ENCODE measurements around the gene ZNF280B.
"Not testable (repeated sequence)": the region's sequence is repeated elsewhere in the genome, so short reads cannot be mapped to it uniquely, and the experiment has no call there.

ZNF280B gene

DNA sequence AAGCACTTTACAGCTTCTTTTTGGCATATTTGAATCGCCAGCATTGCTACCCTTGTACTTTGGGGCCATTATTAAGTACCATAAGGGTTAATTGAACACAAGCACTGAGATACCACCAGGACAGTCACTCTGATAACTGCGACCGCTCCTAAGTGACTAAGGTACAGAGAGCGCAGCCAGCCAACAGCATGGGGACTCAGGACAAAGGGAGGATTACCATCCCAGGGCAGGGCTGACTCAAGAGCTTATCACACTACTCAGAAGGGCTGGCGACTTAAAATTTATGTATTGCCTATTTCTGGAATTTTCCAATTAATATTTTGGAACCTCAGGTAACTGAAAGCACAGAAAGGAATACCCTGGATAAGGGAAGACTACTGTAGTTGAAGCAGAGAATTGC is 11.0 kb upstream of the ZNF280B start:
- no peak for ATAC-seq
- no peak for TF ChIP-seq ISL1 (CRISPR knock-in tag; IDR thresholded peaks at IDR 0.05)
- TF ChIP-seq ZC3H10 (CRISPR knock-in tag; IDR thresholded peaks at IDR 0.05): no peak

DNA sequence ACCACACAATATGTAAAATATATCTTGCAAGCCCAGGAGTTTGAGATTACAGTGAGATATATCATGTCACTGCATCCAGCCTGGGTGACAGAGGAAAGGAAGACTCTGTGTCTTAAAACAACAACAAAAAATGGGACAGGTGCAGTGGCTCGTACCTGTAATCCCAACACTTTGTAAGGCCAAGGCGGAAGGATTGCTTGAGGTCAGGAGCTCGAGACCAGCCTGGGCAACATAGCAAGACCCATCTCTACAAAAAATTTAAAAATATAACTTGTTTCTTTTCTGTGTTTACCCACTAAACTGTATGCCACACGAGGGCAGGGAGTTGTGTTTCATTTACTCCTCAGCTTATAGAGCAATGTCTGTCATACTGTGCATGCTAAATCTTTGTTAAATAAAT is 8.4 kb upstream of the ZNF280B start:
- TF ChIP-seq ZNF70 (CRISPR knock-in tag; IDR thresholded peaks at IDR 0.05) (no peak), ARNTL (CRISPR knock-in tag; IDR thresholded peaks at IDR 0.05; ENCODE audit: borderline replicate concordance, low read depth) (no peak), ZC3H10 (CRISPR knock-in tag; IDR thresholded peaks at IDR 0.05) (no peak), GLIS3 (CRISPR knock-in tag; IDR thresholded peaks at IDR 0.05) (no peak)
- no peak for ATAC-seq

DNA sequence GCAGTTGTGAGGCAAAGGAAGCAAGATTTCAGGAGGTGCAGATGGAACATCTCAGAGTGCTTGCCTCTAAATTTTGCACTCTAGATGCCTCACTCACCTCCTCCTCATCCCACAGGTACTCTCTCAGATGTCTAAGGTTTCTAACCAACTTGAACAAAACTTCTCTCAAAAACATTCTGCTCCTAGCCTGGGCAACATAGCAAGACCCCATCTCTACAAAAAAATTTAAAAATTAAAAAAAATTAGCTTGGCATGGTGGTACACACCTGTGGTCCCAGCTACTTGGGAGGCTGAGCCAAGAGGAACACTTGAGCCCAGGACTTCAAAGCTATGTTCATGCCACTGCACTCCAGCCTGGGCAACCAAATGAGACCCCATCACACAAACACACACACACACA is 7.3 kb upstream of the ZNF280B start:
- TF ChIP-seq GLIS3 (CRISPR knock-in tag; IDR thresholded peaks at IDR 0.05): no peak
- no peak for TF ChIP-seq BACH2 (CRISPR knock-in tag; IDR thresholded peaks at IDR 0.05; ENCODE audit: borderline replicate concordance)
- TF ChIP-seq TCF4 (CRISPR knock-in tag; IDR thresholded peaks at IDR 0.05; ENCODE audit: borderline replicate concordance): no peak
- TF ChIP-seq, protein P1, sequence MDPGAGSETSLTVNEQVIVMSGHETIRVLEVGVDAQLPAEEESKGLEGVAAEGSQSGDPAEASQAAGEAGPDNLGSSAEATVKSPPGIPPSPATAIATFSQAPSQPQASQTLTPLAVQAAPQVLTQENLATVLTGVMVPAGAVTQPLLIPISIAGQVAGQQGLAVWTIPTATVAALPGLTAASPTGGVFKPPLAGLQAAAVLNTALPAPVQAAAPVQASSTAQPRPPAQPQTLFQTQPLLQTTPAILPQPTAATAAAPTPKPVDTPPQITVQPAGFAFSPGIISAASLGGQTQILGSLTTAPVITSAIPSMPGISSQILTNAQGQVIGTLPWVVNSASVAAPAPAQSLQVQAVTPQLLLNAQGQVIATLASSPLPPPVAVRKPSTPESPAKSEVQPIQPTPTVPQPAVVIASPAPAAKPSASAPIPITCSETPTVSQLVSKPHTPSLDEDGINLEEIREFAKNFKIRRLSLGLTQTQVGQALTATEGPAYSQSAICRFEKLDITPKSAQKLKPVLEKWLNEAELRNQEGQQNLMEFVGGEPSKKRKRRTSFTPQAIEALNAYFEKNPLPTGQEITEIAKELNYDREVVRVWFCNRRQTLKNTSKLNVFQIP (CRISPR knock-in tag; IDR thresholded peaks at IDR 0.05; ENCODE audit: borderline replicate concordance, low read depth): no peak
- TF ChIP-seq, protein P2, sequence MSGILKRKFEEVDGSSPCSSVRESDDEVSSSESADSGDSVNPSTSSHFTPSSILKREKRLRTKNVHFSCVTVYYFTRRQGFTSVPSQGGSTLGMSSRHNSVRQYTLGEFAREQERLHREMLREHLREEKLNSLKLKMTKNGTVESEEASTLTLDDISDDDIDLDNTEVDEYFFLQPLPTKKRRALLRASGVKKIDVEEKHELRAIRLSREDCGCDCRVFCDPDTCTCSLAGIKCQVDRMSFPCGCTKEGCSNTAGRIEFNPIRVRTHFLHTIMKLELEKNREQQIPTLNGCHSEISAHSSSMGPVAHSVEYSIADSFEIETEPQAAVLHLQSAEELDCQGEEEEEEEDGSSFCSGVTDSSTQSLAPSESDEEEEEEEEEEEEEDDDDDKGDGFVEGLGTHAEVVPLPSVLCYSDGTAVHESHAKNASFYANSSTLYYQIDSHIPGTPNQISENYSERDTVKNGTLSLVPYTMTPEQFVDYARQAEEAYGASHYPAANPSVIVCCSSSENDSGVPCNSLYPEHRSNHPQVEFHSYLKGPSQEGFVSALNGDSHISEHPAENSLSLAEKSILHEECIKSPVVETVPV (CRISPR knock-in tag; IDR thresholded peaks at IDR 0.05): no peak
- TF ChIP-seq ARNTL (CRISPR knock-in tag; IDR thresholded peaks at IDR 0.05; ENCODE audit: borderline replicate concordance, low read depth): no peak
- no peak for TF ChIP-seq ZNF8 (CRISPR knock-in tag; IDR thresholded peaks at IDR 0.05)
- no peak for TF ChIP-seq ZNF70 (CRISPR knock-in tag; IDR thresholded peaks at IDR 0.05)
- no peak for TF ChIP-seq OSR1 (CRISPR knock-in tag; IDR thresholded peaks at IDR 0.05)
- no peak for TF ChIP-seq SNAI2 (CRISPR knock-in tag; IDR thresholded peaks at IDR 0.05)
- TF ChIP-seq, protein P3, sequence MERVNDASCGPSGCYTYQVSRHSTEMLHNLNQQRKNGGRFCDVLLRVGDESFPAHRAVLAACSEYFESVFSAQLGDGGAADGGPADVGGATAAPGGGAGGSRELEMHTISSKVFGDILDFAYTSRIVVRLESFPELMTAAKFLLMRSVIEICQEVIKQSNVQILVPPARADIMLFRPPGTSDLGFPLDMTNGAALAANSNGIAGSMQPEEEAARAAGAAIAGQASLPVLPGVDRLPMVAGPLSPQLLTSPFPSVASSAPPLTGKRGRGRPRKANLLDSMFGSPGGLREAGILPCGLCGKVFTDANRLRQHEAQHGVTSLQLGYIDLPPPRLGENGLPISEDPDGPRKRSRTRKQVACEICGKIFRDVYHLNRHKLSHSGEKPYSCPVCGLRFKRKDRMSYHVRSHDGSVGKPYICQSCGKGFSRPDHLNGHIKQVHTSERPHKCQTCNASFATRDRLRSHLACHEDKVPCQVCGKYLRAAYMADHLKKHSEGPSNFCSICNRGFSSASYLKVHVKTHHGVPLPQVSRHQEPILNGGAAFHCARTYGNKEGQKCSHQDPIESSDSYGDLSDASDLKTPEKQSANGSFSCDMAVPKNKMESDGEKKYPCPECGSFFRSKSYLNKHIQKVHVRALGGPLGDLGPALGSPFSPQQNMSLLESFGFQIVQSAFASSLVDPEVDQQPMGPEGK (CRISPR knock-in tag; IDR thresholded peaks at IDR 0.05; ENCODE audit: borderline replicate concordance): no peak
- TF ChIP-seq ISL1 (CRISPR knock-in tag; IDR thresholded peaks at IDR 0.05): no peak
- TF ChIP-seq, protein P4, sequence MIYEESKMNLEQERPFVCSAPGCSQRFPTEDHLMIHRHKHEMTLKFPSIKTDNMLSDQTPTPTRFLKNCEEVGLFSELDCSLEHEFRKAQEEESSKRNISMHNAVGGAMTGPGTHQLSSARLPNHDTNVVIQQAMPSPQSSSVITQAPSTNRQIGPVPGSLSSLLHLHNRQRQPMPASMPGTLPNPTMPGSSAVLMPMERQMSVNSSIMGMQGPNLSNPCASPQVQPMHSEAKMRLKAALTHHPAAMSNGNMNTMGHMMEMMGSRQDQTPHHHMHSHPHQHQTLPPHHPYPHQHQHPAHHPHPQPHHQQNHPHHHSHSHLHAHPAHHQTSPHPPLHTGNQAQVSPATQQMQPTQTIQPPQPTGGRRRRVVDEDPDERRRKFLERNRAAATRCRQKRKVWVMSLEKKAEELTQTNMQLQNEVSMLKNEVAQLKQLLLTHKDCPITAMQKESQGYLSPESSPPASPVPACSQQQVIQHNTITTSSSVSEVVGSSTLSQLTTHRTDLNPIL (CRISPR knock-in tag; IDR thresholded peaks at IDR 0.05; ENCODE audit: low read depth): no peak
- no peak for TF ChIP-seq ZC3H10 (CRISPR knock-in tag; IDR thresholded peaks at IDR 0.05)
- no peak for TF ChIP-seq PPARA (CRISPR knock-in tag; IDR thresholded peaks at IDR 0.05; ENCODE audit: borderline replicate concordance)
- no peak for ATAC-seq

DNA sequence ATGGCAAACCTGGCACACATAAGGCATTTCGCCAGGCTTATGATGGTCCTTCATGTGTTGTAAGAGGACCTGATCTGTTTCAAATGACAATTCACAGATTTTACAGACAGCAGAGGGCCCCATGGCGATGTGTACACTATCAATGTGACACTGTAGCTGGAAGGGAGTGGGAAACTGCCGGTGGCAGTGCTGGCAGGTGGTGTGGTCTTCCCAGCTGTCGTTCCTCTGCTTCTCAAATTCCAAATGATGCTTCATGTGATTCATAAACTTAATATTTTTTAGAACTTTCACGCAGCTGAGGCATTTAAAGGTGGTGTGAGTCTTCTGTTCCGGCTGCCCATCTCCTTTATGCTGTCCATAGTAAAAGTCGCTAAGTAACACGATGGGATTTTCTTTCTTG is 5.9 kb upstream of the ZNF280B start:
- ATAC-seq: not testable (repeated sequence)

DNA sequence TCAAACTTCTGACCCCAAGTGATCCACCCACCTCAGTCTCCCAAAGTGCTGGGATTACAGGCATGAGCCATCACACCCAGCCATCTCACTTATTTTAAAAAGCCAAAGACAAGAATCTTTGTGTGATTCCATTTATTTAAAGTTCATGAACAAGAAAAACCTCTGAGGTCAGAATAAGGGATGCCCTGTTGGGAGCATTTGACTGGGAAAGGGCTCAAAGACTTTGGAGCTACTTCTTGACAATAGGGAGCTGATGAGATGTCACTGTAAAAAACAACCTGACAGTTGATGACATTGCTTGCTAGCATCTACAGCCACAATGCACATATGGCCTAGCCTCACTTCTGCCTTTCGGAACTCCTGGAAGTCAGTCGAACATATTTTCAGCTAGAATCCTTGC is 5.1 kb upstream of the ZNF280B start:
- ATAC-seq: no peak
- TF ChIP-seq ZNF565 (CRISPR knock-in tag; conservative IDR thresholded peaks at IDR 0.05; ENCODE audit: low read depth): no peak
- TF ChIP-seq ZC3H10 (CRISPR knock-in tag; IDR thresholded peaks at IDR 0.05): no peak
- TF ChIP-seq TCF4 (CRISPR knock-in tag; IDR thresholded peaks at IDR 0.05; ENCODE audit: borderline replicate concordance): no peak
- TF ChIP-seq ESRRG (CRISPR knock-in tag; IDR thresholded peaks at IDR 0.05): no peak
- TF ChIP-seq, protein P3 (CRISPR knock-in tag; IDR thresholded peaks at IDR 0.05; ENCODE audit: borderline replicate concordance): no peak
- no peak for TF ChIP-seq ISL1 (CRISPR knock-in tag; IDR thresholded peaks at IDR 0.05)
- no peak for TF ChIP-seq ARNTL (CRISPR knock-in tag; IDR thresholded peaks at IDR 0.05; ENCODE audit: borderline replicate concordance, low read depth)
- TF ChIP-seq GLIS3 (CRISPR knock-in tag; IDR thresholded peaks at IDR 0.05): no peak
- no peak for TF ChIP-seq TOX (CRISPR knock-in tag; IDR thresholded peaks at IDR 0.05; ENCODE audit: borderline replicate concordance)
- TF ChIP-seq SNAI2 (CRISPR knock-in tag; IDR thresholded peaks at IDR 0.05): no peak
- TF ChIP-seq OSR1 (CRISPR knock-in tag; IDR thresholded peaks at IDR 0.05): no peak
- no peak for TF ChIP-seq ZNF70 (CRISPR knock-in tag; IDR thresholded peaks at IDR 0.05)
- TF ChIP-seq, protein P5, sequence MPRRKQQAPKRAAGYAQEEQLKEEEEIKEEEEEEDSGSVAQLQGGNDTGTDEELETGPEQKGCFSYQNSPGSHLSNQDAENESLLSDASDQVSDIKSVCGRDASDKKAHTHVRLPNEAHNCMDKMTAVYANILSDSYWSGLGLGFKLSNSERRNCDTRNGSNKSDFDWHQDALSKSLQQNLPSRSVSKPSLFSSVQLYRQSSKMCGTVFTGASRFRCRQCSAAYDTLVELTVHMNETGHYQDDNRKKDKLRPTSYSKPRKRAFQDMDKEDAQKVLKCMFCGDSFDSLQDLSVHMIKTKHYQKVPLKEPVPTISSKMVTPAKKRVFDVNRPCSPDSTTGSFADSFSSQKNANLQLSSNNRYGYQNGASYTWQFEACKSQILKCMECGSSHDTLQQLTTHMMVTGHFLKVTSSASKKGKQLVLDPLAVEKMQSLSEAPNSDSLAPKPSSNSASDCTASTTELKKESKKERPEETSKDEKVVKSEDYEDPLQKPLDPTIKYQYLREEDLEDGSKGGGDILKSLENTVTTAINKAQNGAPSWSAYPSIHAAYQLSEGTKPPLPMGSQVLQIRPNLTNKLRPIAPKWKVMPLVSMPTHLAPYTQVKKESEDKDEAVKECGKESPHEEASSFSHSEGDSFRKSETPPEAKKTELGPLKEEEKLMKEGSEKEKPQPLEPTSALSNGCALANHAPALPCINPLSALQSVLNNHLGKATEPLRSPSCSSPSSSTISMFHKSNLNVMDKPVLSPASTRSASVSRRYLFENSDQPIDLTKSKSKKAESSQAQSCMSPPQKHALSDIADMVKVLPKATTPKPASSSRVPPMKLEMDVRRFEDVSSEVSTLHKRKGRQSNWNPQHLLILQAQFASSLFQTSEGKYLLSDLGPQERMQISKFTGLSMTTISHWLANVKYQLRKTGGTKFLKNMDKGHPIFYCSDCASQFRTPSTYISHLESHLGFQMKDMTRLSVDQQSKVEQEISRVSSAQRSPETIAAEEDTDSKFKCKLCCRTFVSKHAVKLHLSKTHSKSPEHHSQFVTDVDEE (CRISPR knock-in tag; IDR thresholded peaks at IDR 0.05): no peak
- TF ChIP-seq PPARA (CRISPR knock-in tag; IDR thresholded peaks at IDR 0.05; ENCODE audit: borderline replicate concordance): no peak
- no peak for TF ChIP-seq ZNF8 (CRISPR knock-in tag; IDR thresholded peaks at IDR 0.05)
- no peak for TF ChIP-seq CSDC2 (CRISPR knock-in tag; IDR thresholded peaks at IDR 0.05)
- TF ChIP-seq BACH2 (CRISPR knock-in tag; IDR thresholded peaks at IDR 0.05; ENCODE audit: borderline replicate concordance): no peak
- no peak for TF ChIP-seq ZFP3 (CRISPR knock-in tag; IDR thresholded peaks at IDR 0.05)
